ENCODE results near the gene VAC14.

Gene VAC14

GRCh38 chr16:70663524-70664324 is 137.2 kb downstream of the VAC14 start:
- in situ Hi-C loops (cut with HindIII; ENCODE audit: low sequenced_read_pairs) = no loop called here
- DNase-seq (ENCODE audit: low read depth, low spot score) = no peak
- H3K4me3 ChIP-seq (ENCODE audit: low read depth, low read length) = no peak overlapping the region
- no peak for TF ChIP-seq CTCF (IDR thresholded peaks at IDR 0.05; ENCODE audit: low read depth, low read length)

DNA sequence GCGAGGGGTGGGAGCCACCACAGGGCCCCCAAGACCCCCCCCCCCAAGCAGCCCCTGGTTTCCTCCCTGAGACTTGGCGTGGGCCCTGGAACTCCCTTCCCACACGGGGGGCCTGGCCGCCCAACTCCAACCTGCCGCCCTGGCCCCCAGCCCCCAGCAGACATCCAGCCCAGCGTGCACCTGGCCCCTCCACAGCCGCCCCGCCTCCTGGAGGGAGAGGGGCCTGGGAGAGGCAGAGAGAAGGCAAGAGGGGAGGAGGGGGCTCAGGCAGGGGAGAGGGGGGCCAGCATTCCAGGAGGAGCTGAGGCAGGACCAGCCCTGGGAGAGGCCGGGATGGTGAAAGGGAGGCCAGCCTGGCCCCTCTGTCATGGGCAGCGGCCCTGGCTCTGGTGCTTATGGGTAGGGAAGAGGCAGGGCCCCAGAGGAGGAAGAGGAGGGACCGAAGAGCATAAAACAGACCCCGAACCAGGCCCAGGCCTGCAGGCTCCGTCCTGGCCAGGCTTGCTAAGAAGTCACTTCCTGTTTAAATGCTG is 137.9 kb downstream of the VAC14 start:
- DNase-seq (ENCODE audit: low read depth, low spot score) = no peak
- in situ Hi-C loops (cut with HindIII; ENCODE audit: low sequenced_read_pairs) = no loop called here
- no peak overlapping the region for H3K4me3 ChIP-seq (ENCODE audit: low read depth, low read length)
- TF ChIP-seq CTCF (IDR thresholded peaks at IDR 0.05; ENCODE audit: low read depth, low read length) = no peak

- H3K4me3 ChIP-seq (ENCODE audit: low read depth, low read length) = no peak overlapping the region
- TF ChIP-seq CTCF (IDR thresholded peaks at IDR 0.05; ENCODE audit: low read depth, low read length) = no peak
- in situ Hi-C loops (cut with HindIII; ENCODE audit: low sequenced_read_pairs) = no loop called here
- peak; percentile 58 for DNase-seq (ENCODE audit: low read depth, low spot score)
These were observed 138.9 kb downstream of the VAC14 start for GRCh38 chr16:70661918-70662641.

- DNase-seq (ENCODE audit: low read depth, low spot score) = no peak
- in situ Hi-C loops (cut with HindIII; ENCODE audit: low sequenced_read_pairs) = no loop called here
- no peak for TF ChIP-seq CTCF (IDR thresholded peaks at IDR 0.05; ENCODE audit: low read depth, low read length)
- no peak overlapping the region for H3K4me3 ChIP-seq (ENCODE audit: low read depth, low read length)
These were observed 139.4 kb downstream of the VAC14 start for GRCh38 chr16:70661534-70661917.

DNA sequence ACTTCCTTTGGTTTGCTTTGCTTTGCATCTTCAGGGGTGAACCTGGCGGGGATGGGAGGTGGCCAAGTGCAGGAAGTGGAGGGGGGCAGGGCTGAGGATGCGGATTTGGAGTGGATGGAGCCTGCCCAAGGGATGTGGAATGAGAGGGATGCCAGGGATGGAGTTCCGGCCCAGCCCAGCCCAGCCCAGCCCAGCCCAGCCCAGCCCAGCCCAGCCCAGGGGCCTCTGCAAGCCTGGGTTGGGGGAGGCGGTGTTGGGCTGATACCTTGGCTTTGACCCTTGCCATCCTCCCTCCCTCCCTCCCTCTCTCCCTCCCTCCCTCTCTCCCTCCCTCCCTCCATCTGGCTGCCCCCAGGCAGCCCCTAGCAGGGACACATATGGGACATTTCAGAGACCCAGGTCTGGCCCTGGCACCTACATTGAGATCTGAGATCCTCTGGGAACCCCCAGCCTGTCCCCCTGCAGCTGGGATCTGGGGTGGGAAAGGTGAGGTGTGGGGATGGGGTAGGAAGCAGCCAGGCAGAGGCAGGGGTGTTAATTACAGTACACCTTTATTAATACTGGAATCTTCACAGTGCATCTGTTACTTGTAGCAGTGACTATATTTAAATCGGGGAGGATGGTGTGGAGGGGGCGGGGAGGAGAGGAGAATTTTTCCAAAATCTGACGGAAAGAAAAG is 140.1 kb downstream of the VAC14 start:
- no peak for DNase-seq (ENCODE audit: low read depth, low spot score)
- TF ChIP-seq CTCF (IDR thresholded peaks at IDR 0.05; ENCODE audit: low read depth, low read length) = no peak
- no peak overlapping the region for H3K4me3 ChIP-seq (ENCODE audit: low read depth, low read length)
- in situ Hi-C loops (cut with HindIII; ENCODE audit: low sequenced_read_pairs) = no loop called here

GRCh38 chr16:70659953-70660671 is 140.8 kb downstream of the VAC14 start:
- in situ Hi-C loops (cut with HindIII; ENCODE audit: low sequenced_read_pairs) = no loop called here
- no peak overlapping the region for H3K4me3 ChIP-seq (ENCODE audit: low read depth, low read length)
- DNase-seq (ENCODE audit: low read depth, low spot score) = no peak
- no peak for TF ChIP-seq CTCF (IDR thresholded peaks at IDR 0.05; ENCODE audit: low read depth, low read length)

Data from astrocyte of the spinal cord (primary cell).